Measurements from ENCODE around the gene PLXNA4.

Gene PLXNA4

DNA sequence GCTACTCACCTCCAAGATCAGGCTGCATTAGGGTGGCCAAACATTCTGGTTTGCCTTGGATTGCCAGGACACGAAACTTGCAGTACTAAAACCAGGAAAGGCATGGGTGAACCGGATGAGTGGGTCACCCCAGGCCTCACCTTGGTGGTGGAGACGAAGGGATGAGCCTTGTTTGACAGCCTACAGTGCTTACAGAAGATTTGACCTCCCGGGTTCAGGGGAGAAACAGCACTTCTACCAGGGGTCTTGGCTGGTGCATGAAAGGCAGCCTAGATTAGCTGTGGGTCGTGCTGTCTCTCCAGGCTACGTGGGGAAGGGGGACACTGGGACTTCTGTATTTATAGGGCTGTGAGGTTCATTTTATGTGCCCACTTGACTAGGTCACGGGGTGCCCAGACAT is 469.8 kb downstream of the PLXNA4 start:
- no peak for DNase-seq

GRCh38 chr7:132105096-132105495 is 471.2 kb downstream of the PLXNA4 start:
- DNase-seq, result no peak

- no peak for DNase-seq
These were observed 472.6 kb downstream of the PLXNA4 start for GRCh38 chr7:132103718-132104117.

DNA sequence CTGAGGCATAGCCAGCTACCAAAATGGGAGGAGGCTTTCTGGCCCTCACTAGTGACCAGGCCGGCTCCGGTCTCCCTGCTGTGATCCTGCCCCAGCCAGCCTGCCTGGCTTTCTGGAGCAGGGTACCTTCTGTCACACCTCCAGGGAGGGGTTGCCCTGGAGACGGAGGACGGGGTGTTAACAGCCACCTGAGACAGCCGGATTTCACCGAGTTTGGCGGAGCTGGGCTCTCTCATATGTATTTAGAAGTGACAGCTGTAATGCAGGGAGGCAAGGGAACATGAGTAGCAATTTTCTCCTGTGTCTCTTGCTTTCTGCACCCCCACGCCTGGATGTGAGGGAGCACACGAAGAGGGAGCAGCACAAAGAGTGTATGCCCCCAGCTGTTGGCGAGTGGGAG is 473.3 kb downstream of the PLXNA4 start:
- no peak for DNase-seq

DNA sequence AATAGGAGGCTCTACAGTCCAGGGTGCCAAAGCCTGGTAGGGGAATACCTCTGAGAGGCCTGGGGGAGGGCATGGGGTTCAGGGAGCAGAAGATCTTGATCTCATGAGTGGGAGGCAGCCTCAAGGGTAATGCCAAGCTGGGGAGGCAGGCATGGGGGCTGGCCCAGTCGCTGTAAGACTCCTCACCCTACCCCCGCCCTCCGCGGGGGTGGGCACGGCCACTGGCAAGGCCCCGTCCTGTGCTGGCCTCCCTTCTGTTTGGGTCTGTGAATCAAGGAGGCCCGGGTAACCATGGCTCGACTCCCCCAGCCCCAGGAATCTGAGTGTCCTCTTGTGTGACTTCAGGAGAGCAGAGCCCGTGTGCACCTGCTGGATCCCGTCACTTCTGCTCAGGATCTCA is 473.9 kb downstream of the PLXNA4 start:
- no peak for DNase-seq

DNA sequence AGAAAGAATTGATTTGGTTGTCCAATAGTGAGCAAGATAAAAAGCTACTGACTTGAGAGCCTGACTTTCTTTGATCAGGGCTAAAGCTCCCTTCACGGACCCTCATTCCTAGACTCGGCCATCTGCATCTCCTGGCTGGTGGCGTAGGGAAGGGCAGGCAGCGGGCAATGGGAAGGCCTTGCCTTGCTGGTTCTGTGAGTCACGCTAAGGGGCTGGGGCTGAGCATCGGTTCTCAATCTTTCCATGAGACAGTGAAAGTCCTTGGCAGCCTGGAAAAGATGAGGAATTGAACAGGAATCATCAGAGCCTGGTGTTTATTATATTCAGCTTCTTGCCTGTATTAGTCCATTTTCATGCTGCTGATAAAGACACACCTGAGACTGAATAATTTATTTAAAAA is 475.3 kb downstream of the PLXNA4 start:
- DNase-seq, result no peak

DNA sequence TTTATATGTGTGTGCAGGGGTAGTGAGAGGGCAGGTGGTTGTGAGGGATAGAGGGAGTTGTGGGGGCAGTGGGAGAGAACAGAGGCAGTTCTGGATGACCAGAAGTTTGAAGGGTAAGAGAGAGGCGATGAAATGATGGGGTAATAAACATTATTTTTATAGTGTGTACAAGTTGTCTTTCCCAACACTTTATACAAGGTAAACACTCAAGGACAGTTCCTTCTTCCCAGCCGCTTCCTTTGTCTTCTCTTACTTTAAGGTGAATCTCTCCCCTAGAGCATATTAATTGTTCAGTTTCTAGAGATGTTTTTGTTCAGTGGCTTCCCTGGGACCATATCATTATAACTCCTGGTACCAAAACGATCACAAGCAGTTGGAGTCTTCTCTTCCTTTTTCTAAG is 475.8 kb downstream of the PLXNA4 start:
- DNase-seq, result no peak

DNA sequence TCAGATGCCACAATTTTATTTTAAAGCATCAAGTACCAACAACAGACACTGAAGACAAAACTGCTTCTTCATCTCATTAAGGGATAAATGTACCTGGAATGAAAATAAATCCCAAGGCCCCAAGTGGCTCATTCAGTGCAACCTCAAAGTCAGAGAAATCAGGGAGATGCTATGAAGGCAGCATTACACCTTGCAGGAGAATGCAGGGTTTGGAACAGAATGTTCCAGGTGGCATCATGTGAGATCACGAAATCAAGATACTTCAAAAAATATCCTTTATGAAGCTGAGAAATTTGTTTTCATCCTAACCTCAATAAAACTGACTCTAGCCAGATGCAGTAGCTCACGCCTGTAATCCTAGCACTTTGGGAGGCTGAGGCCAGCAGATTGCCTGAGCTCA is 477.1 kb downstream of the PLXNA4 start:
- no peak for DNase-seq

- DNase-seq, result no peak
These were observed 477.9 kb downstream of the PLXNA4 start for GRCh38 chr7:132098327-132098726.

DNA sequence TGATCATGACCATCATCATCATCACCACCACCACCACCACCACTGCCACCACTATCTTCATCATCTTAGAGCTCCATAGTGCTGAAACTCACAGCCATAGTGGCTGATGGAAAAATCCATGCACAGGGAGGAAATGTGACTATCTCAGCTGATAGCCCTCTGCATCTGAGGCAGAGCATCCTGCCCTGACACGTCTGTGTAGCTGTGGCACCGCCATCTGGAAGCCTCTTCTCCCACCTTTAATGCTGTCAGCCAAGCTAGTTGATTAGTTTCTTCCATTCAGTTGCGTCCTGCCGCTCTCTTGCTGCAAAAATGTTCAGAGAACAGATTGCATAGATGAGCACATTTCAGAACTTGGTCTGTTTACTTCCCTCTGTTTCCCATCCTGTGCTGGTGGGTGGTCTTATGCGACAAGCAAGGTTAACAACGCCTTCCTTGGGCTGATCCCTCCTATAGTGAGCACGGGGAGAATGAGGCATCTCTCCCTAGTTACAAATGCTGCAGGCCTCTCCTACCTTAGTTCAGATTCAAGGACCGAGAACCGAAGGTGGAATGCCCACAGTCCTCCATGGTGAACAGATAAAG is 478.6 kb downstream of the PLXNA4 start:
- DNase-seq, result no peak

- DNase-seq, result no peak
These were observed 481.0 kb downstream of the PLXNA4 start for GRCh38 chr7:132095111-132095765.

DNA sequence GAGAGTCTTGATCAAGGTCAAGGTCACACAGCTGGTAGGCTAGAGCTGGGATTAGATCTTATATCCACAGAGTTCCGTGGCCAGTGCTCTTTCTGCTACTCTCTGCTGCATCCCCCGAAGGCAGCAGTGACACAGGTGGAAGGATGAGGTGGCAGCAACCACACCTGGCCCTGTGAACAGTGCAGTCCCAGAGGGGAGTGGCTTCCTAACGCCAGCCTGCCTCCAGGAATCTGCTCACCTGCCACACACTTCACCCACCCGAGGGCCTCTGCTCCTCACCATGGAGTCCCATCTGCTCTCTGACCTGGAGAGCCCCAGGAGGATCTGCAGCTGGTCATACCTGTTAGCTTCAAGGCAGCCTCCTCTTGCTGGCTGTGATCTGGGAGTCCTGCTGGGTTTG is 484.2 kb downstream of the PLXNA4 start:
- no peak for DNase-seq

GRCh38 chr7:132091706-132092105 is 484.6 kb downstream of the PLXNA4 start:
- DNase-seq, result no peak

GRCh38 chr7:132090444-132090843 is 485.8 kb downstream of the PLXNA4 start:
- no peak for DNase-seq

GRCh38 chr7:132089356-132089755 is 486.9 kb downstream of the PLXNA4 start:
- no peak for DNase-seq

DNA sequence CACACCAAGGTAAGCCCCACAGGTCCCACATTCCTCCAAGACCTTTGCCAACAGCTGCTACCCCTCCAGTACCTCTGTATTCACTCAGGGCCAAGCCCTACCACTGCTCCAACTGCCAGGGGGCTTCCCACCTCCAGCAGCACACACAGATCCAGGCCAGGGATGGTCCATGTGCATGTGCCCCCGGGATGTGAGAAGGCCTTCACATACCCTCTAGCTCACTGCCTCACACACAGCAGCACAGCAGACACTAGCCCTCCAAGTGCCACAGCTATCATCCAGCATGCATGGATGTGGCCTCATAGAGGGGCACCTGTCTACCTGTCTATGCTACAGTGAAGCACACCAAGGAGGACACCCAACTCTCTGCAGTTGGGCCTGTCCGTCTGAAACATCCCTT is 488.8 kb downstream of the PLXNA4 start:
- no peak for DNase-seq

DNA sequence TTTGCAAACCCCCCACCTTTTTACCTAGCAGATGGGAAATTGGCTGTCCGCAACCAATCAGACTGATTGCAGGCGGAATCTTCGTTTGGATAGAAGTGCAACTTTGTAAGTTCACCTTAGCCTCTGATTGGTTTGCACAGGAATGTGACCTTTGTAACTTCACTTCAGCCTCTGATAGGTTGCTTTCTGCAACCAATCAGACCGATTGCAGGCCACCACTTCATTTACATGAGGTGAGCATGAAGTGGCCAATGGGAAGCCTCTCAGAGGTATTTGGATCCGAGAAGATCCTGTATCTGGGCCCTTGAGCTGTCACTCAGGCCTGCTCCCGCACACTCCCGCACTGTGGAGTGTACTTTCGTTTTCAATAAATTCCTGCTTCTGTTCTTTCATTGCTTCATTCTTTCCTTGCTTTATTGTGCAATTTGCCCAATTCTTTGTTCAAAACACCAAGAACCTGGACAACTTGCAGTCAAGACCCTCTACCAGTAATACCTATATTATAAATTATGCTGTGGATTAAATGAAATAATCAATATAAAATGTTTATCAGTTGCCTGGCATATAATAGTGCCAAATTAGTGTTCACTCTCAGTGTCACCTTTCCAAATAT is 491.4 kb downstream of the PLXNA4 start:
- no peak for DNase-seq

- no peak for DNase-seq
These were observed 492.6 kb downstream of the PLXNA4 start for GRCh38 chr7:132083537-132084123.

- no peak for DNase-seq
These were observed 493.1 kb downstream of the PLXNA4 start for GRCh38 chr7:132083126-132083525.

DNA sequence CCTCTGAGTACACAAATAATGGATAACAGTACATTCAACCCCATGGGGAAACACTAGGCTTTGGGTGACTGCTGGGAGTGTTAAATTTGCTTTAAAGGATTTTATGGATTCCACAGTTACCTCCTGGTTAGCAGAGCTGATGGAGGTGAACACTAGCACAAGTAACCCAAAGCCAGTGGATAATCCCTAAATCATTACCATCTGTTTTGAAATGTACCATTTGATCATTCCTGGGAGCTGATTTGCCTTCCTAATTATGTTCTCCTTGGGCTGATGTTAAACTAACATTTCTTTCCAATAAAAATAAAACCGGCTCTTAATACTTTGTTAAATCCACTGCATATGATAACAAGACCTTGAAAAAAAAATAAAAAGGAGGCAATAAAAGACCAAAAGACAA is 493.9 kb downstream of the PLXNA4 start:
- no peak for DNase-seq

DNA sequence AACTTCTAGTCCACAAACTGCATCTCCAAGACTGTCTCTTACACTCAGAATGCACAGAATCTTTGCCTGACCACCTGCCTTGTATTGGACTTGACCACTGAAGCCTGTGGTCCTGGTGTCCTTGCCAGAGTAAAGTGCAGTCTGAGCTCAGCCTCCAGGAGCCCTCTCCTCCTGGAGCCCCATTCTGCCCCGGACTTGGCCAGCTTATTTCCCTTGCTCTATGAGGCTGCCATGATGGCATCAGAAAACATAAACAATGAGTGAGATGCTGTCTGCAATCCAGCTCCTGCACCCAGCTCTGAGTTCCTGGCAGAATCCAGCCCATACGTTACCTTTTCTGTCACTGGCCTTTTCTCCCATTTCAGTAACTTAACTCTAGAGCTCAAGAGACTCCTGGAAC is 494.6 kb downstream of the PLXNA4 start:
- no peak for DNase-seq

- DNase-seq, result no peak
These were observed 495.2 kb downstream of the PLXNA4 start for GRCh38 chr7:132080967-132081668.

DNA sequence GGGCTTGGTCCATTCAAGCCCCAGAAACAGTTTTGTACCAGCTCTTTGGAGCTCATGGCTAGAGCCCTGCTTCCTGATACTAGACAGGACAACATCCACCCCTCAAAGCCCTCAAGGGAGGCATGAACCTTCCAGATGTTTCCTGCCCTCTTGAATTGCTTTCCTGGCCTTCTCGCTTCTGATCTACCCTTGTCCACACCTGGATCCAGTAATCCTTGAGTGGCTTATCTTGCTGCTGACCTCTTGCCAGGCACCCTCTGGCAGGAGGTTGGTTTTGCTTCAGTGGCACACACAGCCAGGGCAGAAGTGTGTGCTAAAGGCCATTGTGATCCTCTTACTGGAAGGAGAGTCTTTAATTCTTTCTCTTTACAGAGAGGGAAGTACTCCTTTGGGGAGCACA is 495.8 kb downstream of the PLXNA4 start:
- no peak for DNase-seq

Data from right kidney (tissue), 1 donor.